WTC11 (cell line): ENCODE data around the gene SDHA.

ENCODE experiments used
- CREB1 ChIP-seq: sonication (generic); formaldehyde crosslinking; IDR thresholded peaks from 2 replicates; pipeline ENCODE4 v1.8.0; 2023; ENCODE audit warnings: mild to moderate bottlenecking, missing genetic modification reagents
- CTCF ChIP-seq: fragments of 200-600 bp; IDR thresholded peaks from 2 replicates; pipeline ENCODE4 v1.8.0; 2022; ENCODE audit warnings: antibody characterized with exemption
- FOXJ3 ChIP-seq: sonication (generic); formaldehyde crosslinking; IDR thresholded peaks from 2 replicates; pipeline ENCODE4 v1.9.0; 2021; ENCODE audit warnings: missing genetic modification reagents, mild to moderate bottlenecking, borderline replicate concordance
- HMGXB4 ChIP-seq: sonication (generic); formaldehyde crosslinking; IDR thresholded peaks from 2 replicates; pipeline ENCODE4 v1.8.1; 2023; ENCODE audit warnings: mild to moderate bottlenecking, moderate library complexity, missing genetic modification reagents
- JUN ChIP-seq: sonication (generic); formaldehyde crosslinking; IDR thresholded peaks from 2 replicates; pipeline ENCODE4 v1.8.0; 2023; ENCODE audit warnings: mild to moderate bottlenecking, missing genetic modification reagents
- TCF7 ChIP-seq: sonication (generic); formaldehyde crosslinking; IDR thresholded peaks from 2 replicates; pipeline ENCODE4 v1.8.0; 2022; ENCODE audit warnings: mild to moderate bottlenecking, low read depth, missing genetic modification reagents, moderate library complexity
- TP53 ChIP-seq: sonication (generic); formaldehyde crosslinking; IDR thresholded peaks from 2 replicates; pipeline ENCODE4 v1.8.1; 2023; ENCODE audit warnings: mild to moderate bottlenecking, missing genetic modification reagents
- ZNF416 ChIP-seq: fragments of 250-450 bp; sonication (Bioruptor Pico); IDR thresholded peaks from 2 replicates; pipeline ENCODE4 v1.9.0; 2021; ENCODE audit warnings: mild to moderate bottlenecking, inconsistent platforms
- ZNF423 ChIP-seq: fragments of 250-450 bp; sonication (Bioruptor Pico); IDR thresholded peaks from 2 replicates; pipeline ENCODE4 v2.1.2; 2022; ENCODE audit warnings: mild to moderate bottlenecking, moderate library complexity
- ZNF425 ChIP-seq: fragments of 250-450 bp; sonication (Bioruptor Pico); conservative IDR thresholded peaks from 2 replicates; pipeline ENCODE4 v1.9.0; 2021; ENCODE audit warnings: mild to moderate bottlenecking
- TF ChIP-seq, protein P1 (sequence below): sonication (generic); formaldehyde crosslinking; IDR thresholded peaks from 2 replicates; pipeline ENCODE4 v1.8.1; 2022; ENCODE audit warnings: mild to moderate bottlenecking, moderate library complexity, missing genetic modification reagents
- TF ChIP-seq, protein P2 (sequence below): sonication (generic); formaldehyde crosslinking; IDR thresholded peaks from 2 replicates; pipeline ENCODE4 v1.8.1; 2022; ENCODE audit warnings: missing genetic modification reagents, borderline replicate concordance
- TF ChIP-seq, protein P3 (sequence below): sonication (generic); formaldehyde crosslinking; IDR thresholded peaks from 2 replicates; pipeline ENCODE4 v1.8.1; 2022; ENCODE audit warnings: low read depth, mild to moderate bottlenecking, moderate library complexity, missing genetic modification reagents, borderline replicate concordance

DNA sequence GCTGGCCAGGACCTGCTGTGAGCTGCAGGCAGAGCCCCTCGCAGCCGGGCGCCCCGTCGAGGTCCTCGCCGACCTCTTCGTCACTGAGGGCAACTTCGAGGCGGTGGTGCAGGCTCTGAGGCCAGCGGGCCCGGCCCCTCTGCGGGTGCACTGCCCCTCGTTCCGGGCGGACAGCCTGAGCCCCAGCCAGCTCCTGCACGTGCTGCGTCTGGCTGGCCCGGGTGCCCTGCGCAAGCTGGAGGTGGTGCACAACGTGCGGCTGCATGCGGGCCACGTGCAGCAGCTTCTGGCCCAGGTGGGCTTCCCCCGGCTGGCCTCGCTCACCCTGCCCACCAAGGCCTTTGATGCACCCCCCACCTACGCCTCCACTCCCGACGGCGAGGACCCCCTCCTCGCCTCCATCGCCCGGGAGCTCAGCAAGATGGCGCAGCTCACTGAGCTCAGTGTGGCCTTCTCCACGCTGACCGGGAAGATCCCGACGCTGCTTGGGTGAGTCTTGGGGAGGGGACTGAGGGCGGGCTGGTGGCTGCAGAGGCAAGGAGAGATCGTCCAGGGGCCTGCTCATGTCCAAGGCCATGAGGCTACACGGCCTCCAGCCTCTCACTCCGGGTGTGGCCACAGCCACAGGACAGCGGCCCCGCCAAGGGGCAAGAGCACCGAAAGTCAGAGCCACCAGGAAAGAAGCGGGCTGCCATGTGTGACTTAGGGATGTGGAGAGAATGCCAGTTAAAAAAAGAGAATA, 26.0 kb upstream of the SDHA start:
- TF ChIP-seq, protein P1, sequence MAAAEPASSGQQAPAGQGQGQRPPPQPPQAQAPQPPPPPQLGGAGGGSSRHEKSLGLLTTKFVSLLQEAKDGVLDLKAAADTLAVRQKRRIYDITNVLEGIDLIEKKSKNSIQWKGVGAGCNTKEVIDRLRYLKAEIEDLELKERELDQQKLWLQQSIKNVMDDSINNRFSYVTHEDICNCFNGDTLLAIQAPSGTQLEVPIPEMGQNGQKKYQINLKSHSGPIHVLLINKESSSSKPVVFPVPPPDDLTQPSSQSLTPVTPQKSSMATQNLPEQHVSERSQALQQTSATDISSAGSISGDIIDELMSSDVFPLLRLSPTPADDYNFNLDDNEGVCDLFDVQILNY (CRISPR knock-in tag), result no peak
- TF ChIP-seq, protein P2, sequence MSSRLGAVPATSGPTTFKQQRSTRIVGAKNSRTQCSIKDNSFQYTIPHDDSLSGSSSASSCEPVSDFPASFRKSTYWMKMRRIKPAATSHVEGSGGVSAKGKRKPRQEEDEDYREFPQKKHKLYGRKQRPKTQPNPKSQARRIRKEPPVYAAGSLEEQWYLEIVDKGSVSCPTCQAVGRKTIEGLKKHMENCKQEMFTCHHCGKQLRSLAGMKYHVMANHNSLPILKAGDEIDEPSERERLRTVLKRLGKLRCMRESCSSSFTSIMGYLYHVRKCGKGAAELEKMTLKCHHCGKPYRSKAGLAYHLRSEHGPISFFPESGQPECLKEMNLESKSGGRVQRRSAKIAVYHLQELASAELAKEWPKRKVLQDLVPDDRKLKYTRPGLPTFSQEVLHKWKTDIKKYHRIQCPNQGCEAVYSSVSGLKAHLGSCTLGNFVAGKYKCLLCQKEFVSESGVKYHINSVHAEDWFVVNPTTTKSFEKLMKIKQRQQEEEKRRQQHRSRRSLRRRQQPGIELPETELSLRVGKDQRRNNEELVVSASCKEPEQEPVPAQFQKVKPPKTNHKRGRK (CRISPR knock-in tag), result no peak
- TF ChIP-seq ZNF425 (no peak), ZNF423 (CRISPR knock-in tag) (no peak), CTCF (no peak), JUN (no peak), FOXJ3 (CRISPR knock-in tag) (no peak), TP53 (no peak), CREB1 (CRISPR knock-in tag) (no peak), TCF7 (CRISPR knock-in tag) (no peak), ZNF416 (CRISPR knock-in tag) (no peak), HMGXB4 (CRISPR knock-in tag) (no peak)
- TF ChIP-seq, protein P3, sequence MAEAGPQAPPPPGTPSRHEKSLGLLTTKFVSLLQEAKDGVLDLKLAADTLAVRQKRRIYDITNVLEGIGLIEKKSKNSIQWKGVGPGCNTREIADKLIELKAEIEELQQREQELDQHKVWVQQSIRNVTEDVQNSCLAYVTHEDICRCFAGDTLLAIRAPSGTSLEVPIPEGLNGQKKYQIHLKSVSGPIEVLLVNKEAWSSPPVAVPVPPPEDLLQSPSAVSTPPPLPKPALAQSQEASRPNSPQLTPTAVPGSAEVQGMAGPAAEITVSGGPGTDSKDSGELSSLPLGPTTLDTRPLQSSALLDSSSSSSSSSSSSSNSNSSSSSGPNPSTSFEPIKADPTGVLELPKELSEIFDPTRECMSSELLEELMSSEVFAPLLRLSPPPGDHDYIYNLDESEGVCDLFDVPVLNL (CRISPR knock-in tag), result no peak
